ENCODE results near the gene ULK4. TPM values are rescaled to one million over a fixed set of nuclear protein-coding genes. Genes with fewer than 3 reads are reported as not detected.

Gene ULK4
- total RNA-seq, 1 experiment from 2014 or later = 6.3 TPM

- POLR2A ChIA-PET = no interaction called here
- CTCF ChIA-PET = no interaction called here
Observed at GRCh38 chr3:41848753-41849574, 112.9 kb downstream of the ULK4 start.

More at GRCh38 chr3:41848753-41849574, 112.9 kb downstream of the ULK4 start:
- H3K79me2 ChIP-seq (ENCODE audit: insufficient read depth, low read length) = no peaks in the 10 kb centered on the region
- no peaks in the 10 kb centered on the region for H3K27me3 ChIP-seq (ENCODE audit: insufficient read depth, low read length)
- no peaks in the 10 kb centered on the region for H4K20me1 ChIP-seq (ENCODE audit: insufficient read depth)
- no peaks in the 10 kb centered on the region for H3K36me3 ChIP-seq (ENCODE audit: control insufficient read depth in 1 of 2, insufficient read depth in 2 of 2, low read length in 2 of 2)
- no peaks in the 10 kb centered on the region for H3K9me3 ChIP-seq (ENCODE audit: control insufficient read depth in 1 of 2, insufficient read depth in 1 of 2, low read depth in 1 of 2, low read length in 2 of 2)
- no peak overlapping the region for H3K4me2 ChIP-seq (ENCODE audit: low read length)
- intact Hi-C loops (cut with micrococcal nuclease) = no loop called here
- RAD21 ChIA-PET (ENCODE audit: low non-redundant PET in 1 of 2, low total read pairs in 2 of 2, uncharacterized antibody in 2 of 2, unreplicated experiment in 2 of 2) = no interaction called here
- no TSS peak for BruUV-seq (replicated peaks)
- ATAC-seq (no peak), DNase-seq (ENCODE audit: low read depth, low spot score) (no peak)
- no peak overlapping the region for H3K9ac ChIP-seq (ENCODE audit: low read length)
- no peaks in the 10 kb centered on the region for H3K4me1 ChIP-seq (ENCODE audit: control insufficient read depth in 1 of 2, insufficient read depth in 2 of 2, low read length in 2 of 2)
- H3K4me3 ChIP-seq (replicated peaks in 1 of 2; ENCODE audit: low read depth in 1 of 2, low read length in 2 of 2) = no peak overlapping the region
- H3K27ac ChIP-seq (ENCODE audit: low read depth, low read length) = no peak overlapping the region
- H2AFZ ChIP-seq (ENCODE audit: low read depth, low read length, poor library complexity, severe bottlenecking) = no peak overlapping the region
- no peak for TF ChIP-seq ZBTB33 (IDR thresholded peaks at IDR 0.05; ENCODE audit: extremely low read depth, insufficient replicate concordance, low read length)
- TF ChIP-seq ELF1 (IDR thresholded peaks at IDR 0.05; ENCODE audit: borderline replicate concordance, low read depth) = no peak
- no peak for TF ChIP-seq ATF3 (IDR thresholded peaks at IDR 0.05)
- TF ChIP-seq TCF7L2 (IDR thresholded peaks at IDR 0.05; ENCODE audit: borderline replicate concordance, extremely low read depth, insufficient read depth, insufficient read length) = no peak
- TF ChIP-seq MAX (IDR thresholded peaks at IDR 0.05) = no peak
- TF ChIP-seq ZFX (IDR thresholded peaks at IDR 0.05) = no peak
- no peak for TF ChIP-seq REST (IDR thresholded peaks at IDR 0.05; ENCODE audit: low read depth)
- TF ChIP-seq POLR2A (IDR thresholded peaks at IDR 0.05; ENCODE audit: borderline replicate concordance, extremely low read depth, insufficient read depth, insufficient read length) = no peak
- TF ChIP-seq CEBPB (IDR thresholded peaks at IDR 0.05; ENCODE audit: low read depth) = no peak
- TF ChIP-seq FOSL1 (IDR thresholded peaks at IDR 0.05; ENCODE audit: low read depth) = no peak
- no peak for TF ChIP-seq JUND (IDR thresholded peaks at IDR 0.05)
- no peak for TF ChIP-seq YY1 (IDR thresholded peaks at IDR 0.05; ENCODE audit: extremely low read depth, insufficient replicate concordance, low read depth, low read length)
- no peak for TF ChIP-seq ZNF274 (IDR thresholded peaks at IDR 0.05; ENCODE audit: low read depth, low read length)
- no peak for TF ChIP-seq SIN3A (IDR thresholded peaks at IDR 0.05; ENCODE audit: low read depth)
- TF ChIP-seq EZH2 (IDR thresholded peaks at IDR 0.05) = no peak
- no peak for TF ChIP-seq EGR1 (IDR thresholded peaks at IDR 0.05; ENCODE audit: low read depth)
- no peak for TF ChIP-seq CTCF (IDR thresholded peaks at IDR 0.05 in 2 of 3, conservative IDR thresholded peaks at IDR 0.05 in 1 of 3; ENCODE audit: borderline replicate concordance in 1 of 3, insufficient read depth in 1 of 3, low read depth in 2 of 3, low read length in 2 of 3)
- TF ChIP-seq CBX3 (IDR thresholded peaks at IDR 0.05; ENCODE audit: low read depth) = no peak
- TF ChIP-seq POLR2AphosphoS5 (IDR thresholded peaks at IDR 0.05; ENCODE audit: low read depth, low read length) = no peak
- no peaks in the 10 kb centered on the region for H3K9me2 ChIP-seq (ENCODE audit: insufficient read depth)
